Vagina (tissue), 2 donors: Measurements from ENCODE around the gene ASPRV1. TPM values are rescaled to one million over a fixed set of nuclear protein-coding genes. Genes with fewer than 3 reads are reported as not detected.
"Not testable (repeated sequence)": the region's sequence is repeated elsewhere in the genome, so short reads cannot be mapped to it uniquely, and the experiment has no call there.

Source experiments
- DNase-seq, 2 donors: peaks; one replicate each; pipeline ENCODE4 v3.0.0-alpha.2; 2017; ENCODE audit errors: extremely low spot score in 2 of 2
- H3K27ac ChIP-seq: fragments of 200-600 bp; sonication (generic); one replicate; pipeline ENCODE4 v1.5.1; 2019
- H3K27me3 ChIP-seq: fragments of 200-600 bp; sonication (generic); one replicate; pipeline ENCODE4 v1.5.1; 2019
- H3K36me3 ChIP-seq, 2 donors: fragments of 200-600 bp; sonication (generic); one replicate each; pipeline ENCODE4 v1.5.1; 2017 to 2019
- H3K4me1 ChIP-seq: fragments of 200-600 bp; sonication (generic); one replicate; pipeline ENCODE4 v1.5.1; 2019
- H3K4me3 ChIP-seq, 2 donors: fragments of 200-600 bp; sonication (generic); 1 replicate in 1 of 2; 2 replicates in 1 of 2; pipeline ENCODE4 v1.5.1; 2016 to 2019
- H3K9me3 ChIP-seq: fragments of 200-600 bp; sonication (generic); one replicate; pipeline ENCODE4 v1.5.1; 2019
- CTCF ChIP-seq, 3 experiments: fragments of 450-650 bp in 2 of 3; fragments of 200-600 bp in 1 of 3; sonication (generic) in 1 of 3; IDR thresholded peaks; one replicate each; pipeline ENCODE4 v1.5.1; 2017 to 2019; ENCODE audit warnings: antibody characterized with exemption in 3 of 3, mild to moderate bottlenecking in 2 of 3, moderate library complexity in 2 of 3
- POLR2A ChIP-seq, 2 donors: fragments of 450-650 bp; IDR thresholded peaks; one replicate each; pipeline ENCODE4 v1.6.1; 2017; ENCODE audit warnings: antibody characterized with exemption in 2 of 2, mild to moderate bottlenecking in 2 of 2, moderate library complexity in 2 of 2
- POLR2AphosphoS5 ChIP-seq, 2 donors: sonication (generic); formaldehyde crosslinking; IDR thresholded peaks; one replicate each; pipeline ENCODE4 v1.9.0; 2017; ENCODE audit warnings: antibody characterized with exemption in 2 of 2, mild to moderate bottlenecking in 2 of 2, low read depth in 1 of 2; ENCODE audit not compliant: insufficient read depth in 1 of 2
- intact Hi-C: fragments of 100-400 bp; cut with DNase I; formaldehyde crosslinking; loops from one replicate; pipeline ENCODE4 v1.15.1; 2023
- total RNA-seq: library from RNA; depleted of rRNA; stranded (reverse); fragments of >200 nt; gene quantifications from one replicate; pipeline ENCODE4 v1.2.3, GENCODE V29; 2016

ASPRV1 gene
- total RNA-seq, 1 donor from 2014 or later = 0.49 TPM

GRCh38 chr2:70006447-70006784 lies 45.0 kb upstream of the ASPRV1 start:
- no peak overlapping the region for H3K27ac ChIP-seq
- no peak overlapping the region for H3K4me3 ChIP-seq
- H3K36me3 ChIP-seq = no peaks in the 10 kb centered on the region
- H3K4me1 ChIP-seq = no peaks in the 10 kb centered on the region
- H3K9me3 ChIP-seq = no peaks in the 10 kb centered on the region
- TF ChIP-seq POLR2AphosphoS5 (IDR thresholded peaks at IDR 0.05; ENCODE audit: insufficient read depth in 1 of 2, low read depth in 1 of 2) (no peak), POLR2A (IDR thresholded peaks at IDR 0.05) (no peak), CTCF (IDR thresholded peaks at IDR 0.05) (no peak)
- H3K27me3 ChIP-seq = no peaks in the 10 kb centered on the region
- intact Hi-C loops = no loop called here
- DNase-seq = no peak

- Histone ChIP-seq H3K4me3 (no peak overlapping the region), H3K27ac (no peak overlapping the region), H3K36me3 (no peaks in the 10 kb centered on the region), H3K9me3 (no peaks in the 10 kb centered on the region), H3K27me3 (no peaks in the 10 kb centered on the region), H3K4me1 (no peaks in the 10 kb centered on the region)
- TF ChIP-seq CTCF (IDR thresholded peaks at IDR 0.05) (no peak), POLR2AphosphoS5 (IDR thresholded peaks at IDR 0.05; ENCODE audit: insufficient read depth in 1 of 2, low read depth in 1 of 2) (no peak), POLR2A (IDR thresholded peaks at IDR 0.05) (no peak)
- intact Hi-C loops = no loop called here
- peak in 1 of 2 donors; percentile 56 for DNase-seq
Observed at GRCh38 chr2:70005752-70006446, 44.5 kb upstream of the ASPRV1 start.

- H3K36me3 ChIP-seq = no peaks in the 10 kb centered on the region
- no peaks in the 10 kb centered on the region for H3K27me3 ChIP-seq
- DNase-seq = no peak
- H3K9me3 ChIP-seq = no peaks in the 10 kb centered on the region
- intact Hi-C loops = no loop called here
- H3K4me1 ChIP-seq = no peaks in the 10 kb centered on the region
- TF ChIP-seq POLR2AphosphoS5 (IDR thresholded peaks at IDR 0.05; ENCODE audit: insufficient read depth in 1 of 2, low read depth in 1 of 2) = no peak
- H3K4me3 ChIP-seq = no peak overlapping the region
- no peak overlapping the region for H3K27ac ChIP-seq
Observed at GRCh38 chr2:70005216-70005615, 43.8 kb upstream of the ASPRV1 start.

- intact Hi-C loops = no loop called here
- Histone ChIP-seq H3K27me3 (no peaks in the 10 kb centered on the region), H3K4me1 (no peaks in the 10 kb centered on the region), H3K9me3 (no peaks in the 10 kb centered on the region), H3K27ac (no peak overlapping the region), H3K4me3 (no peak overlapping the region), H3K36me3 (no peaks in the 10 kb centered on the region)
- DNase-seq = peak in 1 of 2 donors; percentile 47
- TF ChIP-seq POLR2AphosphoS5 (IDR thresholded peaks at IDR 0.05; ENCODE audit: insufficient read depth in 1 of 2, low read depth in 1 of 2) = no peak
- no peak for TF ChIP-seq POLR2A (IDR thresholded peaks at IDR 0.05)
- TF ChIP-seq CTCF (IDR thresholded peaks at IDR 0.05) = no peak
Observed at GRCh38 chr2:70003093-70003830, 41.8 kb upstream of the ASPRV1 start.

- Histone ChIP-seq H3K36me3 (no peaks in the 10 kb centered on the region), H3K27ac (no peak overlapping the region), H3K27me3 (no peaks in the 10 kb centered on the region), H3K4me1 (no peaks in the 10 kb centered on the region), H3K9me3 (no peaks in the 10 kb centered on the region), H3K4me3 (no peak overlapping the region)
- peak in 1 of 2 donors; percentile 16 for DNase-seq
- intact Hi-C loops = no loop called here
- TF ChIP-seq CTCF (IDR thresholded peaks at IDR 0.05) (no peak), POLR2AphosphoS5 (IDR thresholded peaks at IDR 0.05; ENCODE audit: insufficient read depth in 1 of 2, low read depth in 1 of 2) (no peak), POLR2A (IDR thresholded peaks at IDR 0.05) (no peak)
Observed at GRCh38 chr2:70002241-70002899, 40.9 kb upstream of the ASPRV1 start.

GRCh38 chr2:70000529-70000928 lies 39.1 kb upstream of the ASPRV1 start:
- H3K4me3 ChIP-seq, DNase-seq, H3K27me3 ChIP-seq, H3K9me3 ChIP-seq, intact Hi-C loops, H3K36me3 ChIP-seq, H3K27ac ChIP-seq, H3K4me1 ChIP-seq: not testable (repeated sequence)
